Natural killer cell treated with Interleukin-12 subunit alpha and Interleukin-12 subunit beta and Interleukin-15 and Interleukin-18, amount 100 ng/mL, for 72 hours (primary cell): ENCODE results near the gene TOMM6. TPM values are rescaled to one million over a fixed set of nuclear protein-coding genes. Genes with fewer than 3 reads are reported as not detected.

Experiments used
- ATAC-seq, 2 donors: fragments of 150-1000 bp; cut with Tn5 transposase in 1 of 2; sonication (Bioruptor Pico), chemical (Tn5 transposase) in 1 of 2; 2 replicates each; pipeline ENCODE4 v1.10.0; 2021
- DNase-seq: peaks from one replicate; pipeline ENCODE4 v3.0.0; 2022; ENCODE audit warnings: low spot score
- H3K27ac Mint-ChIP-seq, 2 donors: 1 replicate in 1 of 2; 2 replicates in 1 of 2; pipeline ENCODE4 v1.8.0; 2022; ENCODE audit warnings: mixed read lengths in 2 of 2, mild to moderate bottlenecking in 1 of 2, moderate library complexity in 1 of 2
- H3K27me3 Mint-ChIP-seq, 2 donors: 1 replicate in 1 of 2; 2 replicates in 1 of 2; pipeline ENCODE4 v1.8.0; 2022; ENCODE audit warnings: mixed read lengths in 2 of 2
- H3K36me3 Mint-ChIP-seq: one replicate; pipeline ENCODE4 v1.8.0; 2022; ENCODE audit warnings: mixed read lengths
- H3K4me1 Mint-ChIP-seq, 2 donors: 1 replicate in 1 of 2; 2 replicates in 1 of 2; pipeline ENCODE4 v1.8.0; 2022; ENCODE audit warnings: low read depth in 2 of 2, mixed read lengths in 2 of 2, mild to moderate bottlenecking in 1 of 2
- H3K4me3 Mint-ChIP-seq: one replicate; pipeline ENCODE4 v1.8.0; 2022; ENCODE audit warnings: mixed read lengths
- H3K9me3 Mint-ChIP-seq: 2 replicates; pipeline ENCODE4 v1.8.0; 2022; ENCODE audit warnings: mixed read lengths
- total RNA-seq, 2 donors: library from RNA; stranded (reverse); gene quantifications; one replicate each; pipeline ENCODE4 v1.2.3, GENCODE V29; 2022

TOMM6 gene
- 100 to 1,000 TPM; 208 to 284 TPM for total RNA-seq

DNA sequence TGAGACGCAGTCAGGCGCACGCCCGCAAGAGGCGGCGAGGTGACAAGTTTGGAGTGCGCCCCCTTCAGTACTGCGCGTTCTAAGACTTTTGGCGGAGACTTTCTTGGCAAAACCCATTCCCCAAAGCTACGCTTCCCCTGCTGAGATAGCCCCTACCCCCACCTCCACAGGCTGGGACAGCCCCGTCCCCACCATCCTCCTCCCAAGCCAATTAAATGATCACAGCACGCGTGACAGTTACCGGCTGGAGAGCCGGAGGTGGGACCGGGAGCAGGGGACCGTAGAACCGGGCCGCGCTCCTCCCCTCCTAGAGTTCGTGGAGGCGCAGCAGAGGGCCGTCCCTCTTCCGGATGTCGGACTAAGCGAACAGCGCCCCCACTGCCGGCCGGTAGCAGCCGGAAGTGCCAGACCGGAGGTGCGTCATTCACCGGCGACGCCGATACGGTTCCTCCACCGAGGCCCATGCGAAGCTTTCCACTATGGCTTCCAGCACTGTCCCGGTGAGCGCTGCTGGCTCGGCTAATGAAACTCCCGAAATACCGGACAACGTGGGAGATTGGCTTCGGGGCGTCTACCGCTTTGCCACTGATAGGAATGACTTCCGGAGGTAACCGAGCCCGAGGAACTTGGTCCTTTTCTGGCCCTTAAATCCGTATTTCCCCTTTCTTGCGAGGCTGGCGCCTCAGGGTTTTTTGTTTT is at the start of gene TOMM6:
TOMM6 (plus strand) TSS at position 476 of the 699 bp plus-strand sequence; CDS start at position 480, 4 bp downstream.
- Mint-ChIP-seq H3K9me3 (no peaks in the 10 kb centered on the region), H3K36me3 (peaks cover 11% of the 10 kb centered on the region), H3K27me3 (no peaks in the 10 kb centered on the region), H3K27ac (peak within 1 kb of the TSS; percentile 91), H3K4me1 (peaks cover 10% of the 10 kb centered on the region in 2 donors), H3K4me3 (peak within 1 kb of the TSS; percentile 95)
- peak; percentile 97 for DNase-seq
- peak; percentile 91 to 92 for ATAC-seq

GRCh38 chr6:41739041-41739440 is 48.5 kb upstream of the TOMM6 start:
- no peak for DNase-seq
- H3K36me3 Mint-ChIP-seq = no peaks in the 10 kb centered on the region
- no peak overlapping the region for H3K27ac Mint-ChIP-seq
- H3K4me1 Mint-ChIP-seq = peaks cover 0 to 4% of the 10 kb centered on the region in 2 donors
- no peaks in the 10 kb centered on the region for H3K27me3 Mint-ChIP-seq
- H3K4me3 Mint-ChIP-seq = no peak overlapping the region
- ATAC-seq = no peak
- H3K9me3 Mint-ChIP-seq = no peaks in the 10 kb centered on the region

- Mint-ChIP-seq H3K27me3 (no peaks in the 10 kb centered on the region), H3K4me1 (peaks cover 0 to 3% of the 10 kb centered on the region in 2 donors), H3K4me3 (no peak overlapping the region), H3K27ac (no peak overlapping the region), H3K36me3 (no peaks in the 10 kb centered on the region), H3K9me3 (no peaks in the 10 kb centered on the region)
- ATAC-seq (no peak), DNase-seq (no peak)
Observed at GRCh38 chr6:41740366-41741162, 46.9 kb upstream of the TOMM6 start.

GRCh38 chr6:41741625-41742490 is 45.6 kb upstream of the TOMM6 start:
- no peaks in the 10 kb centered on the region for H3K27me3 Mint-ChIP-seq
- DNase-seq (no peak), ATAC-seq (peak in 1 of 2 donors; percentile 18)
- H3K4me1 Mint-ChIP-seq = no peaks in the 10 kb centered on the region
- H3K27ac Mint-ChIP-seq = no peak overlapping the region
- H3K4me3 Mint-ChIP-seq = no peak overlapping the region
- no peaks in the 10 kb centered on the region for H3K36me3 Mint-ChIP-seq
- no peaks in the 10 kb centered on the region for H3K9me3 Mint-ChIP-seq

DNA sequence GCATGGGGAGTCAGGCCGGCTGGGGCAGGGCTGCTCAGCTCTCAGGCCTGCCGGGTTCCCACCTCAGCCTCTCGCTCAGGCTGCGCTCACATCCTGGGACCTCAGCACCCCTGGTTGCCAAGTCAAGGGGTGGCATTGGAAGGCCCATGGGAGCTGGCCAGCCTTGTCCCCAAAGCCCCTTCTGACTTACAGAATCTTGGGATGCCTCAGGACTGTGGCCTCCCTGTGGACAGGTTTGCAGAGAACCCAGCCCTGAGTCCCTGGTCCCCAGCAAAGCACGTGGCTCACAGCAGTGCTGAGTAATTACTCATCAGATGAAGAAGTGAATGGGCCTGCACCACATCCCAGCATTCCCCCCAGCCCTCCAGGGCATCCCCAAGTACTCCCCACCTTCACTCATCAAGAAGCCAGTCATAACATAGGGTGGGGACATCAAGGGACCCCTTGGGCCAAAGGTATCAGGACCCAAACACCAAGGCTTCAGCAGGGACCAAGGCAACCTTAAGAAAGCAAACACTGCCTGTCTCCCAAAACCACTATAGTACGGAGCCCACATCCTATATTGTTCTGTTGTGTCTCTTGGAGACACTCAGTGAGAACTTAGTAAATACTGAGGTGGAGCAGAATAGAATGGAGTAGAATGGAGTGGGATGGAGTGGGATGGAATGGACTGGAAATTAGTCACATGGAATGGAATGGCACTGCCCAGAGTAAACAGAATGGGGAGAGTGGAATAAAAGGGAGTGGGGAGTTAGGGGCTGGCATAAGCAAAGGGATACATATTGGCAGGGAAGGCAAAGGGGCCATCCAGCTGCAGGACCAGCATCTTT is 43.9 kb upstream of the TOMM6 start:
- no peaks in the 10 kb centered on the region for H3K9me3 Mint-ChIP-seq
- no peak for DNase-seq
- H3K27me3 Mint-ChIP-seq = no peaks in the 10 kb centered on the region
- ATAC-seq = no peak
- H3K4me3 Mint-ChIP-seq = no peak overlapping the region
- no peaks in the 10 kb centered on the region for H3K4me1 Mint-ChIP-seq
- H3K27ac Mint-ChIP-seq = no peak overlapping the region
- H3K36me3 Mint-ChIP-seq = no peaks in the 10 kb centered on the region

DNA sequence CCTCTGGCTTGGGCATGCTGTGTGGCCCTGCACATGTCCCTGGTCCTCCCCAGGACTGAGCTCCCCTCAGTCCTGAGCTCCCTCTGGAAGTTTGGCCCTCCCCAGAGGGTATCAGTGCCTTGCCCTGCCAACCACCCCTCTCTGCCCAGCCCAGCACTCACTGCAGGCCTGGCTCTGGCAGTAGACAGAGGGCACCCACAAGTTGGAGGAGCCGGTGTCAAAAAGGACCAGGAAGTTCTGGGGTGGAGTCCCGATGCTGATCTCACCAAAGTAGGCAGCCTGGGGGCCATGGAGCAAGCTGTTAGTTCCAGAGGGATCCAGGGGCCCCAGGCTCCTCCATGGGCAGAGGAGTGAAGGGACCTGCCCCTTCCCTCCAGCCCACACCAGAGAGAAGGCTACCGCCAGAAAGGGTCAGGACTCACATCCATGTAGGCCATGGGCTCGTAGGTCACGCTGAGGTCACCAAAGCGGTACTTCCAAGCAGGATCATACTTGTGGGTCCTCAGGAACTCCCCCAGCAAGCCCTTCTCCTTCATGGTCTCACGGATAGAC is 43.2 kb upstream of the TOMM6 start:
- no peaks in the 10 kb centered on the region for H3K9me3 Mint-ChIP-seq
- H3K27ac Mint-ChIP-seq = no peak overlapping the region
- no peak for ATAC-seq
- H3K36me3 Mint-ChIP-seq = no peaks in the 10 kb centered on the region
- H3K27me3 Mint-ChIP-seq = no peaks in the 10 kb centered on the region
- no peak for DNase-seq
- no peak overlapping the region for H3K4me3 Mint-ChIP-seq
- no peaks in the 10 kb centered on the region for H3K4me1 Mint-ChIP-seq

- no peaks in the 10 kb centered on the region for H3K4me1 Mint-ChIP-seq
- H3K27ac Mint-ChIP-seq = no peak overlapping the region
- H3K9me3 Mint-ChIP-seq = no peaks in the 10 kb centered on the region
- no peak overlapping the region for H3K4me3 Mint-ChIP-seq
- no peaks in the 10 kb centered on the region for H3K36me3 Mint-ChIP-seq
- ATAC-seq (no peak), DNase-seq (no peak)
- H3K27me3 Mint-ChIP-seq = peaks cover 0 to 6% of the 10 kb centered on the region in 2 donors
Observed at GRCh38 chr6:41746107-41746506, 41.4 kb upstream of the TOMM6 start.

- no peaks in the 10 kb centered on the region for H3K36me3 Mint-ChIP-seq
- no peak within 1 kb of the TSS for H3K27ac Mint-ChIP-seq
- peaks cover 0 to 6% of the 10 kb centered on the region in 2 donors for H3K27me3 Mint-ChIP-seq
- no peak within 1 kb of the TSS for H3K4me3 Mint-ChIP-seq
- DNase-seq = no peak
- H3K4me1 Mint-ChIP-seq = no peaks in the 10 kb centered on the region
- no peaks in the 10 kb centered on the region for H3K9me3 Mint-ChIP-seq
- ATAC-seq = no peak
Observed at GRCh38 chr6:41747256-41748101, 40.0 kb upstream of the TOMM6 start, which contains the start of gene PGC. Gene PGC (minus strand): TSS chr6:41747397. CDS start chr6:41747334, 63 bp downstream.

DNA sequence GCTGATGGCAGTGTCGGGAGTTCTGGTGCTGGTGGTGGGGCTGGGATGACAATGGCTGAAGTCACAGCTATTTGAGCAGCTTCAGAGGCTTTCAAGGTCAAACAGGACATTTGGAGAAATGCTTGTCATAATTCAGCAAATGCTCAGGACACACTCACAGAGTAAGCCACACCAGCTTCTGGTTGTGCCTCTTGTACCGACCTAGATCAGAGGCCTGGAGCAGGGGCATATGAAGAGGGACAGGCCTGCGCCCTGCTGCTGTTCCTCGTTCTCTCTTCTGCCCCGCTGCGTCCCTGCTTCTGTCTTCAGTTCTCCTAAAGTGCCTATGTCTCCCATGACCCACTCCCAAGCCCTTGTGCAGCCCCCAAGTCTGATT is 39.4 kb upstream of the TOMM6 start:
- DNase-seq (no peak), ATAC-seq (no peak)
- H3K27me3 Mint-ChIP-seq = peaks cover 0 to 7% of the 10 kb centered on the region in 2 donors
- H3K4me1 Mint-ChIP-seq = no peaks in the 10 kb centered on the region
- no peaks in the 10 kb centered on the region for H3K9me3 Mint-ChIP-seq
- H3K4me3 Mint-ChIP-seq = no peak overlapping the region
- H3K36me3 Mint-ChIP-seq = no peaks in the 10 kb centered on the region
- H3K27ac Mint-ChIP-seq = no peak overlapping the region

DNA sequence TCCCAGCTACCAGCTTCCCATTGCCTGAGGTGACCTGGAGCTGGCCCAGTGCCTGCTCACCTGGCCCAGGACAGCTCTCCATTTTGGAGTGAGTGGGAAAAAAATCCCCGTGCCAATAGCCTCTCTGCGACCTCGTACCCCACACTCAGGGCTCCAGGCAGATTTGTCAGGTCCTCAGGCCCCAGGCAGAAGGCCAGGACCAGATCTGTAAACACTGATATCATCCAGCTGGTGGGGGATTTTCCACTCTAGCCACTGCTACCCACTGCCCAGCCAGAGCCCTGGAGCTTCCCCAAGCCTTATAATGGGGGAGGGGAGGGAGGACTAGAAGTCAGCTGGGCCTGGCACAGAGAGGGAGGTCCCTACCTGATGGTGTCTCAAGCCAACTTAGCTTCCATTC is 39.0 kb upstream of the TOMM6 start:
- Mint-ChIP-seq H3K4me3 (no peak overlapping the region), H3K27me3 (peaks cover 0 to 11% of the 10 kb centered on the region in 2 donors), H3K36me3 (no peaks in the 10 kb centered on the region), H3K9me3 (no peaks in the 10 kb centered on the region), H3K27ac (no peak overlapping the region), H3K4me1 (no peaks in the 10 kb centered on the region)
- DNase-seq (no peak), ATAC-seq (no peak)

- Mint-ChIP-seq H3K27me3 (peaks cover 1 to 11% of the 10 kb centered on the region in 2 donors), H3K9me3 (no peaks in the 10 kb centered on the region), H3K36me3 (no peaks in the 10 kb centered on the region), H3K4me3 (no peak overlapping the region), H3K4me1 (no peaks in the 10 kb centered on the region), H3K27ac (no peak overlapping the region)
- ATAC-seq = no peak
- DNase-seq = no peak
Observed at GRCh38 chr6:41750374-41750773, 37.1 kb upstream of the TOMM6 start.

DNA sequence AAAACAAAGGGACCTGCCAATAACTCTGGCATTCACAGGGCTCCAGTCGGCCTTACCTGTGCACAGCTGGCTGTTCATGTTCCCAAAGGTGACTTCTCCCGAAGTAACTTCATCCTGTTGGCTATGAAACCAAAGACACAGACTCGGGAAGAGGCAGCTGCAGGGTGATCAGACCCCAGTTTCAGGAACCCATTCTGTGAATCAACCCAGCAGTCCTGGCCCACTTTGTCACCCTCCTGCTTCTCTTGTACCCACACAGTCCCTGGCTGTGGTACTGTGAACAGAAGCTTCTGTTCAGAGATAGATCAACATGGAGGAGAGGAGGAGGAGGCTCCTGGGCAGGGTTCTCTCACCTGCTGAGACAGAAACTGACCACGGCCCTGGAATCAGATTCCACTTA is 31.6 kb upstream of the TOMM6 start:
- Mint-ChIP-seq H3K36me3 (no peaks in the 10 kb centered on the region), H3K9me3 (no peaks in the 10 kb centered on the region), H3K4me3 (no peak overlapping the region), H3K4me1 (no peaks in the 10 kb centered on the region), H3K27me3 (peaks cover 3 to 5% of the 10 kb centered on the region in 2 donors), H3K27ac (no peak overlapping the region)
- DNase-seq (no peak), ATAC-seq (no peak)
